GM18868 (cell line): ENCODE measurements around the gene OR51B4.
"Not testable (repeated sequence)": the region's sequence is repeated elsewhere in the genome, so short reads cannot be mapped to it uniquely, and the experiment has no call there.

ENCODE experiments used
- ATAC-seq: cut with Tn5 transposase; IDR thresholded peaks from one replicate; pipeline ENCODE4 v1.9.1; 2021; ENCODE audit warnings: mild to moderate bottlenecking, moderate library complexity; ENCODE audit not compliant: unreplicated experiment

Gene OR51B4, protein sequence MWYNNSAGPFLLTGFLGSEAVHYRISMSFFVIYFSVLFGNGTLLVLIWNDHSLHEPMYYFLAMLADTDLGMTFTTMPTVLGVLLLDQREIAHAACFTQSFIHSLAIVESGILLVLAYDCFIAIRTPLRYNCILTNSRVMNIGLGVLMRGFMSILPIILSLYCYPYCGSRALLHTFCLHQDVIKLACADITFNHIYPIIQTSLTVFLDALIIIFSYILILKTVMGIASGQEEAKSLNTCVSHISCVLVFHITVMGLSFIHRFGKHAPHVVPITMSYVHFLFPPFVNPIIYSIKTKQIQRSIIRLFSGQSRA

DNA sequence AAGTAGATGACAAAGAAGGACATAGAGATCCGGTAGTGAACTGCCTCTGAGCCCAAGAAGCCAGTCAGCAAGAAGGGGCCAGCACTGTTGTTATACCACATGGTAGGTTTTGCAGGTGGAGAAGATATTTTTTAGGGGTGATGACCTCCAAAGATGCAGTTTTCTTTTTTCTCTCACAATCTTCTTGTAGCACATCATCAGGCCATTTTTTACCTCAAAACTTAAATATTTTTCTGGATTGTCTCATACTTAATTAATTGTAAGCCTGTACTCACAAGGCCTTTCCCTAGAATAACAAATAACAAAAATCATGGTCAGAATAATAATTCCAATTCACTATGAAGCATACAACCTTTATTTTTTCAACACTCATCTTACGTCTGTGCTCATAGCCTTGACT is at the start of gene OR51B4:
Gene OR51B4, minus strand, starts transcription at position 101 of the 400 bp plus-strand sequence. Its CDS starts 0 bp downstream, at position 101.
- ATAC-seq: no peak

DNA sequence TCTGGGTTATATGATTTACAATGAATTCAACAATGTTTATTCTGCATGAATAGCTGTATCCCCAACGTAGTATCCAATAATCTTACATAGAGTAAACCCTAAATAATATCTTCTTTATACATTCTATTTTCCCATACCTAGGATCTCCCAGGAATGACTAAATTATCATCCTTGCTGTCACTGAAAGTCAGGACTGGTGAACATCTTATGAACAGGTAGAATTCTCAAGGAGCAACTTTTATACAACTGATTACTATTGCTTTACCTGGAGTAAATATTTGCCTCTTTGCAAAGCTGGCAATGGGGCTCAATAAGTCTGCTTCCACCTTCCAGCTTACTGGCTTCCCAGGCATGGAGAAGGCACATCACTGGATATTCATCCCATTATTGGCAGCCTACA is 49.5 kb upstream of the OR51B4 start, which contains the start of gene OR51B6:
Gene OR51B6, plus strand, starts transcription at position 301 of the 400 bp plus-strand sequence. Its CDS starts 0 bp downstream, at position 301.
- ATAC-seq: no peak

DNA sequence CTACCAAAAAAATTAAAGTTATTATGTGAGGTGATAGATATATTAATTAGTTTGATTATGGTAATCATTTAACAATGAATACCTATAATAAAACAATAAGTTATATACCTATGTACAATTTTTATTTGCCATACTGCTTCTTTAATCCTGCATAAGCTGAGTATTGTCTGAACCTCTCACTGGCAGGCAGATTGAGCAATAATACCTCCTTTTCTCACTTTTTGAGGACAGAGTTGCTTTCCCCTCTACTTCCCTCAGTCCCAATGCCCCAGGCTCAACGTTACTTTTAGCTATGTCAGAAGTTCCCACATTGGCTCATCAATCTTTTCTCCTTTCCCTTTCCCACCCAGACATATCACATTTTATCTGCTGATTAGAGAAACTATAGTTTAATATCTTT is 47.8 kb upstream of the OR51B4 start:
- ATAC-seq: no peak

GRCh38 chr11:5348551-5349194 is 46.9 kb upstream of the OR51B4 start:
- ATAC-seq: no peak

DNA sequence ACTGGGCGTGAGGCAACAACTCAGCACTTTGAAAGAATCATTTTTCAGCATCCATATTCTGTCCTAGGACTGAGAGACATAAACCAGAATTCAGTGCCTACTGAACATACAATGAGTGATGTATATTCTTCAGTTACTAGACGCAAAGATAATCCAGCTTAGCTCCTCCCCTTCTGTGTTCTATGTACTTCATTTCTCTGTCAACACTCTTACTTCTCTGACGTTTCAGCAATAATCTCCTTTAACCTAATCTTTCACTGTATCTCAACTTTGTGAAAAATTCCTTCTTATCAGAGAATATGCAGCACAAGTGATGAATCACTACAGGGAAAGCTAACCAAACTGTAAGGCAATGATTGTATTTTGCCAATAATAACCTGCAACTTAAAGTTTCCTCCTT is 44.1 kb upstream of the OR51B4 start:
- ATAC-seq: no peak

DNA sequence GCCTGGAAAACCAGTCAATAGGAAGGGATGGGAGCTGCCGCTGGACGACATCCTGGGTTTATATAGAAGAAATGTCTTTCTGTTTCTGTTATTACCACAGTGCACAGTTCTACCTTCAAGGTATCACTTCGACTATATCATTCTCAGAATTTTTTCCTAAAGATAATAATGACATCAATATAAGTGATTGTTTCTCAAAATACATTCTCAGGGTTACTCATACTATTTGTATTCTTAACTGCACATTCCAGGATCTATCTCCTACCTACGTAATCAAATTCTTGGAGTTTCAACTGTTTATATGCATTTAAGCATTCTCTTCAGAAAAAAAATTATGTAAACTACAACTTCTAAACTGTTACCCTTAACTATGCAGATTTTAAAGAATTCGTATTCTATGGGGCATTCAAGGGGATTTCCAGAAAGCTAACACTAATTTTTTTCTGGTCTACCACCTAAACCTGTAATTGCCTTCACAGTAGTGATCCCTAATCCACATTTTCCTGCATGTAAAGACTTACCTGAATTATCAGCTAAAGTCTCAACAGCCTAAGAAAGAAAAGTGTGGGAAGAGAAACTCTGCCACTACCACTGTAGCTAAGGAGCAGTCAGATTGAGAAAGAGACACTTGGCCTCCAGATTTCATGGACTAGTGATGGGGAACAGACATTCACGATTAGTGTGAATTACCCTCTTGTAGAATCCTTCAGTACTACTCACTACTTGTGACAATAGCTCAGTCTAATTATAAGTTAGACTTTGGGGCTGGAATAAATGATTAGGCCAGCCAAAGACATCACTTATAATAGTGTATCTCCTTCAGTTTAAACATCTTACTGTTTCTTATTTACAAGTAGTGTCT is 42.0 kb upstream of the OR51B4 start, which contains the start of gene OR51B5:
Gene OR51B5, minus strand, starts transcription at position 51 of the 862 bp plus-strand sequence. Its CDS starts 0 bp downstream, at position 51.
- no peak for ATAC-seq

GRCh38 chr11:5339771-5340322 is 38.1 kb upstream of the OR51B4 start:
- no peak for ATAC-seq

- not testable (repeated sequence) for ATAC-seq
Observed at GRCh38 chr11:5337253-5337652, 35.5 kb upstream of the OR51B4 start.

DNA sequence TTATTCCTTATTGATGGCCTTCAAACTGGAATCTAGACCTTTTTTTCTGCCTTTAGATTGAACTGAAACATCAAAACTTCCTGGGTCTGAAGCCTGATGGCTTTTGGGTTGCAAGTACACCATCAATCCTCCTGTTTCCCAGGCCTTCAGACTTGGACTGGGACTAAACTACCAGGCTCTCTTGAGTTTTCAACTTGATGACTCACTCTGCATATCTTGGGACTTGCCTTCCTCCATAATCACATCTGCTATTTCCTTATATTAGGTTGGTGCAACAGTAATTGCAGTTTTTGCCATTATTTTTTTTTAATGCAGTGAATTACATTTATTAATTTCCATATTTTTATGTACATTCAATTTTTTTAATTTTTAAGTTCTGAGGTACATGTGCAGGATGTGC is 34.6 kb upstream of the OR51B4 start:
- ATAC-seq: no peak

GRCh38 chr11:5335170-5335569 is 33.4 kb upstream of the OR51B4 start:
- no peak for ATAC-seq

DNA sequence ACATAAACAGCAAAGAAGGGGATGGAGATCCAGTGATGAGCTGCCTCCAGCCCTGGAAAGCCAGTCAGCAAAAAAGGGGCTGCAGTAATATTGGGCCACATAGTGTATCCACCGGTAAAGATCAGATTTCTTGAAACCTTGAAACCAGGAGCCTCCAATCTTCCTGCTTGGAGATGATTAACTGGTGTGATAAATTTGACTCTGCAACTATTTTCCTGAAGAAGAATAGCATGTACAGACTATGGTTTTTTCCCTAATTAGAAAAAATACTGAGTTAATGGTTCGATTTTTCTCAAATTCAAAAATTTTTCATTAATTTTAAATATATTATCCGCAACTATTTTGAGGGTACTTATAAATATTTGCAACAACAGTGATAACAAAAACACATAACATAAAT is 22.5 kb upstream of the OR51B4 start, which contains the start of gene OR51B2:
Gene OR51B2, minus strand, starts transcription at position 101 of the 400 bp plus-strand sequence. Its CDS starts 0 bp downstream, at position 101.
- ATAC-seq: no peak

- ATAC-seq: no peak
Observed at GRCh38 chr11:5317292-5317691, 15.5 kb upstream of the OR51B4 start.

DNA sequence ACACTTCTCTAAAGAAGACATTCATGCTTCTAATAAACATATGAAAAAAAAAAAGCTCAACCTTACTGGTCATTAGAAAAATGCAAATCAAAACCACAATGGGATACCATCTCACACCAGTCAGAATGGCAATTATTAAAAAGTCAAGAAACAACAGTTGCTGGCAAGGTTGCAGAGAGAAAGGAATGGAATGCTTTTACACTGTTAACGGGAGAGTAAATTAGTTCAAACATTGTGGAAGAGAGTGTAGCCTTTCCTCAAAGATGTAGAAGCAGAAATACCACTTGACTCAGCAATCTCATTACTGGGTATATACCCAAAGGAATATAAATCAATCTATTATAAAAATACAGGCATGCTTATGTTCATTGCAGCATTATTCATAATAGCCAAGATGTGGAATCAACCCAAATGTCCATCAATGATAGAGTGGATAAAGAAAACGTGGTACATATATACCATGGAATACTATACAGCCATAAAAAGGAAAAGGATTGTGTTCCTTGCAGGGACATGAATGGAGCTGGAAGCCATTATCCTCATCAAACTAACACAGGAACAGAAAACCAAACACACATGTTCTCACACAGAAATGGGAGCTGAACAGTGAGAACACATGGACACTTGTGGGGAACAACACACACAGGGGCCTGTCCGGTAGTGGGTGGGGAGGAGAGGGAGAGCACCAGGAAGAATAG is 11.7 kb upstream of the OR51B4 start:
- not testable (repeated sequence) for ATAC-seq

- ATAC-seq: no peak
Observed at GRCh38 chr11:5310423-5310822, 8.7 kb upstream of the OR51B4 start.

- no peak for ATAC-seq
Observed at GRCh38 chr11:5307256-5308019, 5.7 kb upstream of the OR51B4 start.

DNA sequence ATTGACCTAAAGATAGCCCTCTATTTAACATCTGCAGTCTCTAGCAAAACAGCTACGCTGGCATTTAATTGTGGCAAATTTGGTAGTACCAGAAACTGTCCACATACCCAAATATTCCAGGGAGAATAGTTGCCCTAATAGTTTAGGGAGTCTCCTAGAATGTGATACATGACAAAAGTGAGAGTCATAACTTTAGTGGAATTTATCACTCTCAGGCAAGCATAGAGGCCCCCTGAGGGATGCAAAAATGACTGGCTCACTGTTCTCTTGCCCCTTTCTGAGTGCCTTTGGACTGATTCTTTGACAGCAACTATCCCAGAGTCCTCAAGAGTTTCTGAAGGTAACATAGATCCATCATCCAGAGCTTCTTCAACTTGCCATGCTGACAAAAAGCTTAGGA is 2.3 kb upstream of the OR51B4 start:
- no peak for ATAC-seq

- ATAC-seq: no peak
Observed at GRCh38 chr11:5303626-5304025, 1.9 kb upstream of the OR51B4 start.

DNA sequence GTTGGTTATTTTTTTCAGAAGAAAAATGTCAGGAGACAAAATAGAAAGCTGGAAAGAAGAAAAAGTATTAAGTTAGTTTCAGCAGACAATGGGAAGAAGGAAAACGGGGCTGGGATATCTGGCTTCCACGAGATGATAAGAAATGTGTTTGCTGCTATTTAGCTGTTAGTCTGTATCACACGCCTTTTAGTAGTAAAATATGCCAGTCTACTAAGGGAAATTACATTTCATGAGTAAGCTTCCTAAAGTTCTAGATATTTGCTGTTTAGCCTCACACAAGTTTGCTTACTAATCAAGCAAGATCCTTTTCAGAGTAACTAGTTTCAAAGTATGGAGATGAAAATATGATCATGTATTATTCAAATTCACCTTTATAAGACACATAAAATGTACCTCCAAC is 1.5 kb downstream of the OR51B4 start:
- no peak for ATAC-seq

DNA sequence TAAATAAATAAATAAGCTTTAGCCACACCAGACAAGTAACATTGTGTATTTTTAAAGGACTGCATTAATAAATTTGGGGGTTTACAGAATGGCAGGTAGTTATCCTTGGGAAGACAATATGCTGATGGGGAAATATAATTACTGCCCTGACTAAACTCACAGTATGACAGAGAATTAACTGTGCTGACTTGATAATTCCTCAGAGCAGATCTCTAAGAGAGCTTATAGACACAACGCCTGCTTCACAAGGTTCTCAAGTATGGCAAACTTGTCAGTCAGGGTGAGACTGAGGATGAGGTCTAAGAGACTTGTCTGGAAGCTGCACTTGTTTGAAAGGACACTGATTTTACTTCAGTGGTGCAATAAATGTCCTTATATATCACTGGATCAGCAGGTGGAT is 3.3 kb downstream of the OR51B4 start:
- ATAC-seq: no peak
